CD4-positive, alpha-beta T cell (primary cell): ENCODE results near the gene NEK7. TPM values are rescaled to one million over a fixed set of nuclear protein-coding genes. Genes with fewer than 3 reads are reported as not detected.

Experiments used
- ATAC-seq: fragments of 200-7000 bp; cut with Tn5 transposase; one replicate; pipeline ENCODE4 v1.10.0; 2022; ENCODE audit warnings: mild to moderate bottlenecking; ENCODE audit not compliant: poor library complexity
- CTCF ChIA-PET: fragments of 350-600 bp; sonication (Branson Sonifier 250); formaldehyde crosslinking; loops from one replicate; lab custom pipeline; 2021; ENCODE audit warnings: antibody characterized with exemption, inconsistent platforms; lab: Charles Lee
- POLR2A ChIA-PET: fragments of 350-600 bp; sonication (Branson Sonifier 250); formaldehyde crosslinking; loops from one replicate; lab custom pipeline; 2021; ENCODE audit warnings: antibody characterized with exemption, inconsistent platforms; lab: Charles Lee
- DNase-seq, 14 experiments: peaks; one replicate each; pipeline ENCODE4 v3.0.0-alpha.2; 2013 to 2020; ENCODE audit warnings: mixed read lengths in 2 of 14
- H3K27ac ChIP-seq, 2 donors: one replicate each; pipeline versions ENCODE4 v1.5.1 to v1.7.0; 2013; ENCODE audit warnings: low read length in 2 of 2, low read depth in 1 of 2, mild to moderate bottlenecking in 1 of 2
- H3K27me3 ChIP-seq, 2 experiments: 1 replicate in 1 of 2; 2 replicates in 1 of 2; pipeline versions ENCODE4 v1.6.1 to v1.7.0; 2013; ENCODE audit warnings: low read length in 2 of 2, control low read depth in 1 of 2, mild to moderate bottlenecking in 1 of 2, moderate library complexity in 1 of 2; ENCODE audit not compliant: insufficient read depth in 2 of 2, control insufficient read depth in 1 of 2
- H3K36me3 ChIP-seq: one replicate; pipeline ENCODE4 v1.6.1; 2013; ENCODE audit warnings: low read length, control low read depth; ENCODE audit not compliant: insufficient read depth
- H3K4me1 ChIP-seq: one replicate; pipeline ENCODE4 v1.6.1; 2013; ENCODE audit warnings: low read length, control low read depth; ENCODE audit not compliant: insufficient read depth
- H3K4me3 ChIP-seq: one replicate; pipeline ENCODE4 v1.5.1; 2013; ENCODE audit warnings: mild to moderate bottlenecking, low read length, moderate library complexity
- H3K9me3 ChIP-seq, 2 experiments: 1 replicate in 1 of 2; 2 replicates in 1 of 2; pipeline versions ENCODE4 v1.6.1 to v1.7.0; 2013; ENCODE audit warnings: low read length in 2 of 2, mild to moderate bottlenecking in 2 of 2, control low read depth in 1 of 2, moderate library complexity in 1 of 2; ENCODE audit not compliant: control insufficient read depth in 1 of 2, insufficient read depth in 1 of 2
- H3K27ac Mint-ChIP-seq: one replicate; pipeline ENCODE4 v1.8.0; 2020; ENCODE audit warnings: mixed read lengths
- H3K27me3 Mint-ChIP-seq: one replicate; pipeline ENCODE4 v1.8.0; 2021; ENCODE audit warnings: mixed read lengths
- H3K36me3 Mint-ChIP-seq: one replicate; pipeline ENCODE4 v1.8.0; 2021; ENCODE audit warnings: low read depth, mixed read lengths
- H3K4me1 Mint-ChIP-seq: one replicate; pipeline ENCODE4 v1.8.0; 2021; ENCODE audit warnings: low read depth, mixed read lengths
- H3K4me3 Mint-ChIP-seq: one replicate; pipeline ENCODE4 v1.8.0; 2020; ENCODE audit warnings: mild to moderate bottlenecking, mixed read lengths
- H3K9me3 Mint-ChIP-seq: one replicate; pipeline ENCODE4 v1.8.0; 2020; ENCODE audit warnings: mixed read lengths
- intact Hi-C, 2 experiments: fragments of 100-400 bp; cut with DNase I in 1 of 2; cut with micrococcal nuclease in 1 of 2; formaldehyde crosslinking; loops; one replicate each; pipeline versions ENCODE4 v1.15.1 to v1.9.0; 2023 to 2025; cut with DNase I, micrococcal nuclease
- total RNA-seq, 174 experiments: library from RNA in 2 of 174; stranded (reverse) in 2 of 174; gene quantifications; one replicate each; pipeline ENCODE4 v1.2.3 and lab custom pipeline; 2021 to 2026
- TF ChIP-seq, protein P1 (sequence below): fragments of 200-600 bp; IDR thresholded peaks from one replicate; pipeline ENCODE4 v1.8.0; 2022; ENCODE audit warnings: antibody characterized with exemption, mild to moderate bottlenecking

The NEK7 gene
- total RNA-seq, 2 experiments from 2014 or later = 11.8 to 13.0 TPM

DNA sequence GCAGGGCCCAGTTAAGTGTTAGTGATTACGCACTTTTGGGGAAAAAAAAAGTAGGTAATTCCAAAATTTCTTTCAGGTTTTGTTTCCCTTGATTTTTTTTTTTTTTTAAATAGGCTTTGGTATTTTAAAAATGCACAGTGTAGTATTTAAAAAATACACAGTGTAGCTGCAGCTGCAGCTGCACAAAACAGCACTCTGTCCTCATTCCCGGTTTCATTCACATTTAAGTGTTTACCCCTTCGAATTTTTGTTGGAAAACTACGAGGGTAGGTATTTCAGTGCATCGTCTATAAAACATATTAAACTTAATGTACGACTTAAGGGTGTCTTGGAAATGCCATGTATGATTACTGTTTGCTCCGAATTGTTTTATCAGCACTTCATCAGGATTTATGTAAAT is 3.4 kb downstream of the NEK7 start:
- no peak for DNase-seq
- Mint-ChIP-seq H3K9me3 (no peaks in the 10 kb centered on the region), H3K4me1 (peaks cover 79% of the 10 kb centered on the region), H3K27ac (peak overlapping the region; percentile 98), H3K4me3 (peak overlapping the region; percentile 49), H3K27me3 (no peaks in the 10 kb centered on the region), H3K36me3 (peaks cover 22% of the 10 kb centered on the region)
- peak overlapping the region; percentile 86 to 95 for H3K27ac ChIP-seq
- H3K36me3 ChIP-seq = no peaks in the 10 kb centered on the region
- intact Hi-C loops = loop anchor here (10.0 kb wide), 3 partner anchors 365 to 775 kb away; no protein-coding TSS in a partner anchor
- peaks cover 38% of the 10 kb centered on the region for H3K4me1 ChIP-seq
- ChIA-PET POLR2A (interaction anchor here (7.4 kb wide), 1 partner anchor 13 kb away, joined by 160 read pairs; no protein-coding TSS in a partner anchor), CTCF (interaction anchor here (1.5 kb wide), 1 partner anchor 94 kb away, joined by 3 read pairs; no protein-coding TSS in a partner anchor)
- no peak for ATAC-seq
- H3K27me3 ChIP-seq = no peaks in the 10 kb centered on the region
- no peaks in the 10 kb centered on the region for H3K9me3 ChIP-seq
- H3K4me3 ChIP-seq = no peak overlapping the region
- TF ChIP-seq, protein P1, sequence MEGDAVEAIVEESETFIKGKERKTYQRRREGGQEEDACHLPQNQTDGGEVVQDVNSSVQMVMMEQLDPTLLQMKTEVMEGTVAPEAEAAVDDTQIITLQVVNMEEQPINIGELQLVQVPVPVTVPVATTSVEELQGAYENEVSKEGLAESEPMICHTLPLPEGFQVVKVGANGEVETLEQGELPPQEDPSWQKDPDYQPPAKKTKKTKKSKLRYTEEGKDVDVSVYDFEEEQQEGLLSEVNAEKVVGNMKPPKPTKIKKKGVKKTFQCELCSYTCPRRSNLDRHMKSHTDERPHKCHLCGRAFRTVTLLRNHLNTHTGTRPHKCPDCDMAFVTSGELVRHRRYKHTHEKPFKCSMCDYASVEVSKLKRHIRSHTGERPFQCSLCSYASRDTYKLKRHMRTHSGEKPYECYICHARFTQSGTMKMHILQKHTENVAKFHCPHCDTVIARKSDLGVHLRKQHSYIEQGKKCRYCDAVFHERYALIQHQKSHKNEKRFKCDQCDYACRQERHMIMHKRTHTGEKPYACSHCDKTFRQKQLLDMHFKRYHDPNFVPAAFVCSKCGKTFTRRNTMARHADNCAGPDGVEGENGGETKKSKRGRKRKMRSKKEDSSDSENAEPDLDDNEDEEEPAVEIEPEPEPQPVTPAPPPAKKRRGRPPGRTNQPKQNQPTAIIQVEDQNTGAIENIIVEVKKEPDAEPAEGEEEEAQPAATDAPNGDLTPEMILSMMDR = no peak

DNA sequence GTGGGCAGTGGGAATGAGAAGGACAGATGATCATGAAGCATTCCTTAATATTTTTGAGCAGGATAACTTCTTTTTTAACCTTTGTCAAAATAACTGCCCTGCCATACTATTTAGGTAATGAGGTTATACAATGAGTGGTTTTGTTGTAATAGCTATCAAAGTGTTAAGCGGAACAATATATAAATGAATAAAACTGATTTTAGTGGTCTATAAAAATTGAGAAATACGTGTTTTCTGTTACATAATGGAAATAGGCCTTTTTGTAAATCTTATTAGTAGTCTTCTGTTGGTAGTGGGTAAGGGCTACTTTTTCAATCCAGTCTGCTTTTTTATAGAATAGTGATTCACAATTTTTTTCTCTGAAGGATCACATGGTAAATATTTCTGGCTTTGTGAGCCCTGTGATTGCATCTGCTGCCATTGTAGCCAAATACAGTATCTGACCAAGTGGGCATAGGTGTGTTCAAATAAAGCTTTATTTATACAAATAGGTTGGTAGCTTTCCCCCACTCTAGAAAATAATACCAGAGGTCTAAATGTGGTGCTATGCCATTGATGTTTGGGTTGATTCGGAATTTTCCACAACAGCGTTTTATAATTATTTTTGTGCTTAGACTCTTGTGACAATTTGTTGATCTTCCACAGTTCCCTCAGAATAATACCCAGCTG is 4.3 kb downstream of the NEK7 start:
- ChIA-PET CTCF (interaction anchor here (0.9 kb wide), 1 partner anchor 47 kb away, joined by 3 read pairs; no protein-coding TSS in a partner anchor), POLR2A (interaction anchor here (7.4 kb wide), 1 partner anchor 12 kb away, joined by 160 read pairs; no protein-coding TSS in a partner anchor)
- TF ChIP-seq, protein P1 = no peak
- Histone ChIP-seq H3K36me3 (no peaks in the 10 kb centered on the region), H3K9me3 (no peaks in the 10 kb centered on the region), H3K4me3 (no peak overlapping the region), H3K27me3 (no peaks in the 10 kb centered on the region), H3K4me1 (peaks cover 44% of the 10 kb centered on the region), H3K27ac (no peak overlapping the region)
- Mint-ChIP-seq H3K27me3 (no peaks in the 10 kb centered on the region), H3K36me3 (peaks cover 22% of the 10 kb centered on the region), H3K4me1 (peaks cover 85% of the 10 kb centered on the region), H3K27ac (peak overlapping the region; percentile 98), H3K4me3 (peak overlapping the region; percentile 57), H3K9me3 (no peaks in the 10 kb centered on the region)
- DNase-seq = no peak
- intact Hi-C loops = loop anchor here (10.0 kb wide), 3 partner anchors 364 to 774 kb away; no protein-coding TSS in a partner anchor
- ATAC-seq = no peak

GRCh38 chr1:198161718-198162090 is 4.9 kb downstream of the NEK7 start:
- intact Hi-C loops = loop anchor here (10.0 kb wide), 3 partner anchors 363 to 773 kb away; no protein-coding TSS in a partner anchor

More at GRCh38 chr1:198161718-198162090, 4.9 kb downstream of the NEK7 start:
- DNase-seq (no peak), ATAC-seq (no peak)
- Mint-ChIP-seq H3K4me1 (peaks cover 88% of the 10 kb centered on the region), H3K27ac (peak overlapping the region; percentile 98), H3K4me3 (peak overlapping the region; percentile 57), H3K36me3 (peaks cover 17% of the 10 kb centered on the region), H3K9me3 (no peaks in the 10 kb centered on the region), H3K27me3 (no peaks in the 10 kb centered on the region)
- no peaks in the 10 kb centered on the region for H3K9me3 ChIP-seq
- TF ChIP-seq, protein P1 = no peak
- CTCF ChIA-PET = interaction anchor here (0.9 kb wide), 1 partner anchor 47 kb away, joined by 3 read pairs; no protein-coding TSS in a partner anchor
- POLR2A ChIA-PET = interaction anchor here (7.4 kb wide), 1 partner anchor 11 kb away, joined by 160 read pairs; no protein-coding TSS in a partner anchor
- no peaks in the 10 kb centered on the region for H3K36me3 ChIP-seq
- H3K4me1 ChIP-seq = peaks cover 49% of the 10 kb centered on the region
- no peak overlapping the region for H3K4me3 ChIP-seq
- H3K27me3 ChIP-seq = no peaks in the 10 kb centered on the region
- no peak overlapping the region for H3K27ac ChIP-seq
